ENCODE measurements around the gene PSMB1. TPM values are rescaled to one million over a fixed set of nuclear protein-coding genes. Genes with fewer than 3 reads are reported as not detected.
"Not testable (repeated sequence)": the region's sequence is repeated elsewhere in the genome, so short reads cannot be mapped to it uniquely, and the experiment has no call there.

Gene PSMB1
- total RNA-seq, 1 donor from 2014 or later, result 165 TPM

GRCh38 chr6:170502268-170502667 lies 50.8 kb downstream of the PSMB1 start:
- DNase-seq, result not testable (repeated sequence)

GRCh38 chr6:170500955-170501590 lies 52.0 kb downstream of the PSMB1 start:
- no peak for DNase-seq

- DNase-seq, result no peak
These were observed 55.2 kb downstream of the PSMB1 start for GRCh38 chr6:170497841-170498301.

- DNase-seq, result no peak
These were observed 59.8 kb downstream of the PSMB1 start for GRCh38 chr6:170493354-170493753.

DNA sequence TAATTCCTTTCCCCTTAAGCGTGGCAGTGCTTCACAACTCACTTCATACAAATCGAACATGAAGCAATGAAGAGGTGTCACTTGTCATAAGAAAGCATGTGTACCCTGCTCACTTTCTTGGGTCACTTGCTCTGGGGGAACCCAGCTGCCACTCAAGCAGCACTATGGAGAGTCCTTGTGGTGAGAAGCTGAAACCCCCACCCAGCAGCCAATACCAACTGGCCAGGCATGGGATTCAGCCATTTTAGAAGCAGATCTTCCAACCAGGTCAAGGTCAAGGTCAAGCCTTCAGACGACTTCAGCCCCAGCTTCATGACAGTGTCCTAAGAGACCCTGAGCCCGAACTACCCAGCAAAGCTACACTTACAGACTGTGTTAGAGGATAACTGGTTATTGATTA lies 62.8 kb downstream of the PSMB1 start:
- DNase-seq, result no peak

- DNase-seq, result no peak
These were observed 63.3 kb downstream of the PSMB1 start for GRCh38 chr6:170489836-170490235.

DNA sequence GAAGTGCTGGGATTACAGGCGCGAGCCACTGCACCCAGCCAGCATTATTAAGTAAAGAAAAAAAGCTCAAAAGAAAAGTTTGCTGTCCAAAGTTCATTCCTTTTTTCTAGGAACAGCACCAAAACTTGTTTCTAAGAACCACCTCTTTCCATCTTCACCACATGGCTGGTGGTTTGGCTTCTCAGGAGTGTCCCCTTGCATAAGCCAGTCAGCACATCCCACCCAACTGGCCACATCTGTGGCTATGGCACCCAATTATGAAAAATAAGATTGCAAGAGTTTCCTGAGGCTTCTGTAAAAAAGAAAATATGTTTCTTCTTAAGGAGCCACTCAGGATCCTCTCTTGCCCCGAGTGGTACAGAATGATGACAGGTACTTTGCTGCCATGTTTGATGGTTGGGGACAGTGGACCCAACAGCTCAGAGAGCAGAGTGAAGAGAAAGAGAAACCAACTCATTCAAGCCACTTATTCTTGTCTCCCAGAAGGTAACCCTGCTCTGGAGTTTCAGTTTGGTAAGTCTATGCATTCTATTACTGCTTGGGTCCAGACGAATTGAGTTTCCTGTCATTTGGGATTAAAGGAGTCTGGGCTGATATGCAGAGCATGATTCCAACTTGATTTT lies 65.3 kb downstream of the PSMB1 start:
- DNase-seq, result no peak

- peak; percentile 38 for DNase-seq
These were observed 67.9 kb downstream of the PSMB1 start for GRCh38 chr6:170485159-170485558.

Other genes with a start within 250 kb of the PSMB1 start
- gene FAM120B, start 246.5 kb downstream of the PSMB1 start, total RNA-seq, result 19.2 TPM
- 10.2 TPM for gene TBP, start 1.1 kb upstream of the PSMB1 start, total RNA-seq
- 27.2 TPM for gene PDCD2, start 31.3 kb upstream of the PSMB1 start, total RNA-seq